Amniotic stem cell (primary cell): Measurements from ENCODE around the gene STAC3.
A peak's percentile ranks its signal among the peaks of the same experiment; 100 is the strongest.

Experiments used
- DNase-seq: peaks from one replicate; lab custom pipeline; 2025; lab: John Stamatoyannopoulos, UW

Gene STAC3

GRCh38 chr12:57254506-57255280, 3.7 kb upstream of the STAC3 start:
- no peak for DNase-seq

- DNase-seq = no peak
Measured at GRCh38 chr12:57250541-57250940, 446 bp downstream of the STAC3 start.

- no peak for DNase-seq
Measured at GRCh38 chr12:57248934-57249742, 1.8 kb downstream of the STAC3 start.

GRCh38 chr12:57247041-57247440, 3.9 kb downstream of the STAC3 start:
- no peak for DNase-seq

GRCh38 chr12:57244312-57244696, 6.7 kb downstream of the STAC3 start:
- no peak for DNase-seq

- DNase-seq = peak; percentile 49
Measured at GRCh38 chr12:57243521-57244311, 7.3 kb downstream of the STAC3 start.

GRCh38 chr12:57242691-57243454, 8.1 kb downstream of the STAC3 start:
- no peak for DNase-seq

- DNase-seq = no peak
Measured at GRCh38 chr12:57242329-57242690, 8.7 kb downstream of the STAC3 start.

- DNase-seq = no peak
Measured at GRCh38 chr12:57241402-57242310, 9.3 kb downstream of the STAC3 start.

- DNase-seq = no peak
Measured at GRCh38 chr12:57240926-57241401, 10.0 kb downstream of the STAC3 start.

GRCh38 chr12:57240066-57240921, 10.7 kb downstream of the STAC3 start:
- DNase-seq = peak; percentile 44

- no peak for DNase-seq
Measured at GRCh38 chr12:57239587-57240065, 11.4 kb downstream of the STAC3 start.

- peak; percentile 48 for DNase-seq
Measured at GRCh38 chr12:57238854-57239554, 12.0 kb downstream of the STAC3 start.

GRCh38 chr12:57237932-57238853, 12.8 kb downstream of the STAC3 start:
- DNase-seq = no peak

GRCh38 chr12:57237596-57237931, 13.4 kb downstream of the STAC3 start:
- no peak for DNase-seq

- DNase-seq = no peak
Measured at GRCh38 chr12:57236925-57237595, 13.9 kb downstream of the STAC3 start.

GRCh38 chr12:57236201-57236924, 14.6 kb downstream of the STAC3 start:
- no peak for DNase-seq
